DLD1 (cell line): Measurements from ENCODE around the gene IKZF1.

Experiments used
- in situ Hi-C: cut with HindIII; loops from 2 replicates; pipeline ENCODE4 v1.10.0; 2017; ENCODE audit warnings: low sequenced_read_pairs

The IKZF1 gene

GRCh38 chr7:50369143-50370026 is 64.9 kb downstream of the IKZF1 start:
- in situ Hi-C loops, result no loop called here

- in situ Hi-C loops, result no loop called here
Measured at GRCh38 chr7:50370884-50371283, 66.4 kb downstream of the IKZF1 start.

- in situ Hi-C loops, result no loop called here
Measured at GRCh38 chr7:50371551-50372021, 67.1 kb downstream of the IKZF1 start.

- in situ Hi-C loops, result no loop called here
Measured at GRCh38 chr7:50372923-50373322, 68.4 kb downstream of the IKZF1 start.

GRCh38 chr7:50376056-50376820 is 71.7 kb downstream of the IKZF1 start:
- in situ Hi-C loops, result no loop called here

- in situ Hi-C loops, result no loop called here
Measured at GRCh38 chr7:50377356-50377755, 72.8 kb downstream of the IKZF1 start.

GRCh38 chr7:50379082-50379481 is 74.6 kb downstream of the IKZF1 start:
- in situ Hi-C loops, result no loop called here

- in situ Hi-C loops, result no loop called here
Measured at GRCh38 chr7:50379539-50379938, 75.0 kb downstream of the IKZF1 start.

GRCh38 chr7:50382455-50382854 is 77.9 kb downstream of the IKZF1 start:
- in situ Hi-C loops, result no loop called here

GRCh38 chr7:50387351-50387750 is 82.8 kb downstream of the IKZF1 start:
- in situ Hi-C loops, result no loop called here

- in situ Hi-C loops, result no loop called here
Measured at GRCh38 chr7:50389961-50390360, 85.4 kb downstream of the IKZF1 start.

GRCh38 chr7:50391386-50391785 is 86.9 kb downstream of the IKZF1 start:
- in situ Hi-C loops, result no loop called here

- in situ Hi-C loops, result no loop called here
Measured at GRCh38 chr7:50393076-50393475, 88.6 kb downstream of the IKZF1 start.

GRCh38 chr7:50393547-50394252 is 89.2 kb downstream of the IKZF1 start:
- in situ Hi-C loops, result no loop called here

GRCh38 chr7:50394315-50394714 is 89.8 kb downstream of the IKZF1 start:
- in situ Hi-C loops, result no loop called here

- in situ Hi-C loops, result no loop called here
Measured at GRCh38 chr7:50396856-50397255, 92.3 kb downstream of the IKZF1 start.

GRCh38 chr7:50397320-50397970 is 92.9 kb downstream of the IKZF1 start:
- in situ Hi-C loops, result no loop called here

- in situ Hi-C loops, result no loop called here
Measured at GRCh38 chr7:50397971-50398324, 93.4 kb downstream of the IKZF1 start.

- in situ Hi-C loops, result no loop called here
Measured at GRCh38 chr7:50399206-50399605, 94.7 kb downstream of the IKZF1 start.

GRCh38 chr7:50399635-50400034 is 95.1 kb downstream of the IKZF1 start:
- in situ Hi-C loops, result no loop called here

- in situ Hi-C loops, result no loop called here
Measured at GRCh38 chr7:50400114-50400513, 95.6 kb downstream of the IKZF1 start.
